H1 (cell line): Measurements from ENCODE around the gene CACNA1C. TPM values are rescaled to one million over a fixed set of nuclear protein-coding genes. Genes with fewer than 3 reads are reported as not detected.

Experiments used
- FOSL1 ChIP-seq: IDR thresholded peaks from 2 replicates; pipeline ENCODE4 v1.6.1; 2011; ENCODE audit warnings: mild to moderate bottlenecking, low read depth, low read length, moderate library complexity; ENCODE audit not compliant: insufficient read depth
- HDAC6 ChIP-seq: IDR thresholded peaks from one replicate; pipeline ENCODE4 v1.7.1; 2012; ENCODE audit warnings: low read depth, mild to moderate bottlenecking, inconsistent platforms, low read length, moderate library complexity
- JUN ChIP-seq: IDR thresholded peaks from 2 replicates; pipeline ENCODE4 v1.6.1; 2011; ENCODE audit warnings: low read depth, mild to moderate bottlenecking, improper control_type of control experiment, low read length
- NANOG ChIP-seq: IDR thresholded peaks from 2 replicates; pipeline ENCODE4 v1.6.1; 2011; ENCODE audit warnings: low read length, low read depth, mild to moderate bottlenecking, inconsistent platforms; ENCODE audit not compliant: insufficient read depth, poor library complexity, severe bottlenecking
- POLR2A ChIP-seq, 2 experiments: IDR thresholded peaks; 1 replicate in 1 of 2; 2 replicates in 1 of 2; pipeline ENCODE4 v1.6.1; 2011; ENCODE audit warnings: low read depth in 2 of 2, low read length in 2 of 2, mild to moderate bottlenecking in 2 of 2; ENCODE audit errors: control extremely low read depth in 1 of 2
- RBBP5 ChIP-seq: IDR thresholded peaks from 2 replicates; pipeline ENCODE4 v1.7.1; 2012; ENCODE audit warnings: low read depth, mild to moderate bottlenecking, inconsistent platforms, low read length, moderate library complexity, borderline replicate concordance
- SIX5 ChIP-seq: IDR thresholded peaks from 2 replicates; pipeline ENCODE4 v1.6.1; 2011; ENCODE audit warnings: mild to moderate bottlenecking, low read depth, low read length
- SUZ12 ChIP-seq: fragments of 200-600 bp; sonication (generic); IDR thresholded peaks from 2 replicates; pipeline ENCODE4 v1.6.1; 2012; ENCODE audit warnings: mild to moderate bottlenecking, inconsistent platforms, low read length, moderate library complexity, mixed read lengths
- polyA plus RNA-seq, 7 experiments: library from polyadenylated mRNA; depleted of rRNA in 3 of 7; stranded (reverse) in 5 of 7; unstranded in 2 of 7; fragments of >200 nt in 5 of 7; fragments of 200-250 nt in 2 of 7; gene quantifications; 1 replicate in 5 of 7; 2 replicates in 1 of 7; 4 replicates in 1 of 7; pipeline versions ENCODE4 v1.2.1 to v1.2.3, GENCODE V29; 2011 to 2013; ENCODE audit warnings: missing spikeins in 2 of 7, mixed read lengths in 2 of 7
- total RNA-seq: library from RNA; stranded (reverse); fragmentation: NEBNext Ultra II Directional; extraction: Animal tissue kit (Norgen Biotek cat#: 25700); gene quantifications from 2 replicates; pipeline ENCODE4 v1.2.1, GENCODE V29; 2021
- TF ChIP-seq, protein P1 (sequence below): IDR thresholded peaks from 2 replicates; pipeline ENCODE4 v1.6.1; 2012; ENCODE audit warnings: inconsistent platforms

The CACNA1C gene
- total and polyA plus RNA-seq, 2 of the 8 experiments (the other 6 are each of a cell fraction or from before 2014, with no cell fraction given): 1.3 TPM

DNA sequence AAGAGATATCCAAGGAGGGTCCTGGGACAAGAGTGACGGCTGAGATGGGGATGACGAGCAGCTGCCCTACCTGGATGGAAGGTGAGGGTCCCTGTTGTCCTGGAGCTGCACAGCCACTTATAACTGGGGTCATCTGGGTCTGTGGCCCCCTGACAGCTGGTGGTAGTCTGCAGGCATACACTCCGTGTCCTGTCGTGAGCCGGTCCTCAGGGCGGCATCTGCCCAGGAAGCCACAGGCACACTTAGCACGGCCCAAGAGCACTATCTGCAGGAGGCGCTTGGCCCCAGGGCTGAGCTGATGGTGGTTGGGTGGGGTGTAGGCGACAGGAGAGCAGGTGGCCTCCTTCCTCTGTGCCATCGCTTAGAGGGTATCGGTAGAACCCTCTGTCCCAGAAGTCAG is 248.1 kb downstream of the CACNA1C start (continued):
- TF ChIP-seq RBBP5: no peak
- TF ChIP-seq SIX5: no peak
- TF ChIP-seq, protein P1, sequence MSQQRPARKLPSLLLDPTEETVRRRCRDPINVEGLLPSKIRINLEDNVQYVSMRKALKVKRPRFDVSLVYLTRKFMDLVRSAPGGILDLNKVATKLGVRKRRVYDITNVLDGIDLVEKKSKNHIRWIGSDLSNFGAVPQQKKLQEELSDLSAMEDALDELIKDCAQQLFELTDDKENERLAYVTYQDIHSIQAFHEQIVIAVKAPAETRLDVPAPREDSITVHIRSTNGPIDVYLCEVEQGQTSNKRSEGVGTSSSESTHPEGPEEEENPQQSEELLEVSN: no peak
- no peak for TF ChIP-seq POLR2A (IDR thresholded peaks at IDR 0.05; ENCODE audit: control extremely low read depth in 1 of 2, low read depth in 2 of 2, low read length in 2 of 2)
- no peak for TF ChIP-seq HDAC6
- TF ChIP-seq JUN: no peak
- no peak for TF ChIP-seq NANOG
- no peak for TF ChIP-seq FOSL1
- no peak for TF ChIP-seq SUZ12
